Smooth muscle cell (in vitro differentiated cells): ENCODE measurements around the gene KDM4C. TPM values are rescaled to one million over a fixed set of nuclear protein-coding genes. Genes with fewer than 3 reads are reported as not detected.

ENCODE experiments used
- DNase-seq: peaks from one replicate; lab custom pipeline; 2025; ENCODE audit not compliant: unreplicated experiment; lab: John Stamatoyannopoulos, UW
- H2AFZ ChIP-seq: fragments of 200-600 bp; sonication (generic); 2 replicates; pipeline ENCODE4 v1.6.0; 2016; ENCODE audit warnings: antibody characterized with exemption, low read depth, mild to moderate bottlenecking
- H3F3A ChIP-seq: fragments of 200-600 bp; sonication (generic); 2 replicates; pipeline ENCODE4 v1.6.0; 2017; ENCODE audit warnings: antibody characterized with exemption, low read depth
- H3K27ac ChIP-seq: fragments of 200-600 bp; sonication (generic); 2 replicates; pipeline ENCODE4 v1.5.1; 2016; ENCODE audit warnings: low read depth, mild to moderate bottlenecking
- H3K27me3 ChIP-seq: fragments of 200-600 bp; sonication (generic); 2 replicates; pipeline ENCODE4 v1.6.1; 2016; ENCODE audit warnings: low read depth, mild to moderate bottlenecking
- H3K36me3 ChIP-seq: fragments of 200-600 bp; sonication (generic); 2 replicates; pipeline ENCODE4 v1.5.1; 2016; ENCODE audit warnings: low read depth
- H3K4me1 ChIP-seq: fragments of 200-600 bp; sonication (generic); 2 replicates; pipeline ENCODE4 v1.5.1; 2016; ENCODE audit warnings: low read depth
- H3K4me2 ChIP-seq: fragments of 200-600 bp; sonication (generic); 2 replicates; pipeline ENCODE4 v1.6.0; 2016; ENCODE audit warnings: mild to moderate bottlenecking
- H3K4me3 ChIP-seq: fragments of 200-600 bp; sonication (generic); 2 replicates; pipeline ENCODE4 v1.5.1; 2016; ENCODE audit warnings: mild to moderate bottlenecking
- H3K79me2 ChIP-seq: fragments of 200-600 bp; sonication (generic); 2 replicates; pipeline ENCODE4 v1.6.0; 2016; ENCODE audit warnings: low read depth, mild to moderate bottlenecking
- H3K9ac ChIP-seq: fragments of 200-600 bp; sonication (generic); 2 replicates; pipeline ENCODE4 v1.6.0; 2016; ENCODE audit warnings: low read depth
- H3K9me3 ChIP-seq: fragments of 200-600 bp; sonication (generic); replicated peaks from 2 replicates; pipeline ENCODE4 v1.5.1; 2016; ENCODE audit warnings: low read depth
- H4K20me1 ChIP-seq: fragments of 200-600 bp; sonication (generic); 2 replicates; pipeline ENCODE4 v1.6.0; 2016; ENCODE audit warnings: low read depth
- CTCF ChIP-seq: fragments of 200-600 bp; sonication (generic); IDR thresholded peaks from 2 replicates; pipeline ENCODE4 v1.5.1; 2017; ENCODE audit warnings: borderline replicate concordance, mild to moderate bottlenecking, antibody characterized with exemption; ENCODE audit not compliant: insufficient read depth, poor library complexity, severe bottlenecking
- WGBS: methylation state at CpG from one replicate; pipeline ENCODE4 v1.1.7; 2016; ENCODE audit warnings: low lambda C conversion rate; 5-methylcytosine and 5-hydroxymethylcytosine counted together
- polyA plus RNA-seq: library from polyadenylated mRNA; unstranded; fragments of >200 nt; fragmentation: Nextera tagmentation; extraction: Ambion mirVana; gene quantifications from 2 replicates; pipeline ENCODE4 v1.2.1, GENCODE V29; 2016
- total RNA-seq: library from RNA; depleted of rRNA; stranded (reverse); fragments of >200 nt; gene quantifications from 2 replicates; pipeline ENCODE4 v1.2.3, GENCODE V29; 2014

Gene KDM4C
- total and polyA plus RNA-seq, 2 experiments from 2014 or later = 7.5 to 20.2 TPM

GRCh38 chr9:7103367-7103766 is 345.6 kb downstream of the KDM4C start:
- no peaks in the 10 kb centered on the region for H4K20me1 ChIP-seq
- TF ChIP-seq CTCF = no peak
- DNase-seq = no peak

GRCh38 chr9:7103771-7104170 is 346.0 kb downstream of the KDM4C start:
- DNase-seq = no peak
- no peak for TF ChIP-seq CTCF
- Histone ChIP-seq H3K4me1 (peaks cover 3% of the 10 kb centered on the region), H3K27ac (peak overlapping the region; percentile 52), H4K20me1 (no peaks in the 10 kb centered on the region), H3K79me2 (no peaks in the 10 kb centered on the region), H3K9me3 (no peaks in the 10 kb centered on the region), H3K4me2 (no peak overlapping the region), H2AFZ (no peak overlapping the region), H3F3A (no peaks in the 10 kb centered on the region), H3K27me3 (no peaks in the 10 kb centered on the region), H3K36me3 (no peaks in the 10 kb centered on the region), H3K4me3 (no peak overlapping the region), H3K9ac (no peak overlapping the region)
- 37% methylated on average over 6 of the region's 6 CpGs for WGBS

More at GRCh38 chr9:7103367-7103766, 345.6 kb downstream of the KDM4C start:
- no peaks in the 10 kb centered on the region for H3K9me3 ChIP-seq
- H3K36me3 ChIP-seq = no peaks in the 10 kb centered on the region
- H3K4me1 ChIP-seq = peaks cover 3% of the 10 kb centered on the region
- no peaks in the 10 kb centered on the region for H3F3A ChIP-seq
- 68% methylated on average over 7 of the region's 7 CpGs for WGBS
- no peak overlapping the region for H3K4me3 ChIP-seq
- H3K4me2 ChIP-seq = no peak overlapping the region
- no peak overlapping the region for H2AFZ ChIP-seq
- no peaks in the 10 kb centered on the region for H3K79me2 ChIP-seq
- H3K9ac ChIP-seq = no peak overlapping the region
- H3K27me3 ChIP-seq = no peaks in the 10 kb centered on the region
- H3K27ac ChIP-seq = peak overlapping the region; percentile 28

GRCh38 chr9:7104625-7105024 is 346.9 kb downstream of the KDM4C start:
- WGBS = 76% methylated on average over 2 of the region's 2 CpGs
- Histone ChIP-seq H2AFZ (no peak overlapping the region), H4K20me1 (no peaks in the 10 kb centered on the region), H3K4me2 (no peak overlapping the region), H3K4me3 (no peak overlapping the region), H3K27ac (peak overlapping the region; percentile 52), H3K36me3 (no peaks in the 10 kb centered on the region), H3K4me1 (peaks cover 3% of the 10 kb centered on the region), H3F3A (no peaks in the 10 kb centered on the region), H3K9ac (no peak overlapping the region), H3K79me2 (no peaks in the 10 kb centered on the region), H3K27me3 (no peaks in the 10 kb centered on the region), H3K9me3 (no peaks in the 10 kb centered on the region)
- DNase-seq = no peak
- TF ChIP-seq CTCF = no peak

- H3K9me3 ChIP-seq = no peaks in the 10 kb centered on the region
- H3K4me2 ChIP-seq = no peak overlapping the region
- no peak for DNase-seq
- WGBS = 83% methylated on average over 2 of the region's 2 CpGs
- H3K9ac ChIP-seq = no peak overlapping the region
- H3K4me1 ChIP-seq = peaks cover 3% of the 10 kb centered on the region
- H3F3A ChIP-seq = no peaks in the 10 kb centered on the region
- no peak overlapping the region for H2AFZ ChIP-seq
- no peak overlapping the region for H3K27ac ChIP-seq
- no peaks in the 10 kb centered on the region for H3K27me3 ChIP-seq
- no peaks in the 10 kb centered on the region for H4K20me1 ChIP-seq
- no peak overlapping the region for H3K4me3 ChIP-seq
- H3K79me2 ChIP-seq = no peaks in the 10 kb centered on the region
- H3K36me3 ChIP-seq = no peaks in the 10 kb centered on the region
- no peak for TF ChIP-seq CTCF
Measured at GRCh38 chr9:7105095-7105494, 347.3 kb downstream of the KDM4C start.
